Choroid plexus epithelial cell (primary cell): ENCODE results near the gene MPP2.
A peak's percentile ranks its signal among the peaks of the same experiment; 100 is the strongest.

Experiments used
- DNase-seq: peaks from one replicate; pipeline ENCODE4 v3.0.0-alpha.2; 2010; ENCODE audit warnings: low read depth
- H3K4me3 ChIP-seq: 2 replicates; pipeline ENCODE4 v1.5.1; 2011; ENCODE audit warnings: low read depth, mild to moderate bottlenecking, control low read depth, low read length, moderate library complexity
- CTCF ChIP-seq: conservative IDR thresholded peaks from 2 replicates; pipeline ENCODE4 v1.5.1; 2011; ENCODE audit warnings: low read depth, mild to moderate bottlenecking, control low read depth, inconsistent platforms, low read length, moderate library complexity

Gene MPP2

DNA sequence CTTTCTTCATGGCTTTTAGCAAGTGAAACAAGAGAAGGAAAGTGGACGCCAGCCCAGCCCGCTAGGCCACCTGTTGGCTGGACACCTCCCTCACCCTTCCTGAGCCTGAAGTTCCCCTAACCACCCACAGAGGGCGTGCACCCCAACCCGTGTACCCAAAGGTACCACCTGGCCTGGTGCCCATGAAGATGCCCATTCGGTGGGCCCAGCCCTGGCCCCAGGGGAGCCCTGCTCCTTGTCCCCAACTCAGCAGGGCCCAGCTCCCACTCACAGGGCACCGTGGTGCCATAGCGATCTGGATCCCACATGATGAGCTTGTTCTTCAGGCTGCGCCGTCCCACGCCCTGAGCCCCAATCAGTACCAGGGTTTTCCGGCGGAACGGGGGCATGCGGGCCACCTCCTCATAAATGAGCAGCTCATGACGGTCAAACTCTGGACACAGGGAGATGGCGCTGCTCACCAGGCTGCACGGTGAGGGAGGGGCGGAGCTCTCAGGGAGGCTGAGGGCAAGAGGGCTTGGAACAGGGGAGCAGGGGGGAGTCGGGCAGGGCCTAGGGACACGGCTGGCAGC, 26.8 kb downstream of the MPP2 start:
- TF ChIP-seq CTCF, result peak; percentile 74
- peak; percentile 28 for DNase-seq
- H3K4me3 ChIP-seq, result no peak overlapping the region

DNA sequence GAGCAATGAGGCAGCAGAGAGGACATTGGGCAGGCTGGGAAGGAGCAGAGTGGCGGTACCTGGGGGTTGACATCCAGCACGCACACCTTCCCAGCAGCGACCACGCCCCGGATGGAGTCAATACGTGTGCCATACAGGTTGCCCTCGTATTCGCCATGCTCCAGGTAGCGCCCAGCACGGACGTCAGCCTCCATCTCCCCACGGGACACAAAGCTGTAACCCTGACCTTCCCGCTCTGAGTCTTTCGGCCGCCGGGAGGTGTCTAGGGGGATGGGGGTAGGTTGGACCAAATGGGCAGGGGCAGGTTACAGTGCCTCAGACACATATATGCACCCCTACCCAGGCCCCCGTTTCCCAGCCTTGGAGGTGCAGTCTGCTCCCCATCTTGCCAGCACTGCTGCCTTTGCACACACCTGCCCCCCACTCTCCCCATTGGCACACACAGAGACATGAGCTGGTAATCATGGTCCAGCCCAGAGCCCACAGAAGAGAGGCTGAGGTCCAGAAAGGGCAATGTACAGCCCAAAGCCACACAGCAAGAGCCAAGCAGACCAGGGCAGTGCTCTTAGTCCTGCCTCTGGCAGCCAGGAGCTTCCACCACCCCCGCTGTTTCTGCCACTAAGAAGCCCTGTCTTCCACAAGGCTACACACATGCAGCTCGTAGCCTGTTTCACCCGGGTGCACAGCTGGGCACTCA, 27.5 kb downstream of the MPP2 start:
- no peak for TF ChIP-seq CTCF
- no peak for DNase-seq
- H3K4me3 ChIP-seq, result no peak overlapping the region

GRCh38 chr17:43878260-43879175, 28.8 kb downstream of the MPP2 start:
- peak; percentile 92 for DNase-seq
- H3K4me3 ChIP-seq, result no peak overlapping the region
- peak; percentile 96 for TF ChIP-seq CTCF

GRCh38 chr17:43877451-43878155, 29.7 kb downstream of the MPP2 start:
- DNase-seq, result no peak
- no peak for TF ChIP-seq CTCF
- no peak overlapping the region for H3K4me3 ChIP-seq

DNA sequence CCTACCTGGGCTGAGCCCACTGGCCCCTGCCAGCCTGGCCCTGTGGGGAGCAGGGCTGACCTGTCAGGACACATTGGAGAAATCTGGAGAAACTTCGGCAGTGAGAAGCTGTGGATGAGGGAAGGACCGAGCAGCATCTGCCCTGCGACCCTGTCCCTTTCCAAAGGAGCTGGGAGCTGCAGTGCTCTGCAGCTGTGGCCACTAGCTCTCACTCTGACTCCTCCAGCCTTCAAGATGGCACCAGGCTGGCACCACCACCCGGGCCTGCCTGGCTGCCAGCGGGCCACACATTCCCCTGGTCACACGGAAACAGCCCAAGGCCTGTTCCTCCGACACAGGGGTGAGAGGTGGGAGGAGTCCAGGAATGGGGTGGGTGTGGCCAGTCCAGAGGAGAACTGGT, 30.3 kb downstream of the MPP2 start:
- no peak overlapping the region for H3K4me3 ChIP-seq
- no peak for DNase-seq
- no peak for TF ChIP-seq CTCF

DNA sequence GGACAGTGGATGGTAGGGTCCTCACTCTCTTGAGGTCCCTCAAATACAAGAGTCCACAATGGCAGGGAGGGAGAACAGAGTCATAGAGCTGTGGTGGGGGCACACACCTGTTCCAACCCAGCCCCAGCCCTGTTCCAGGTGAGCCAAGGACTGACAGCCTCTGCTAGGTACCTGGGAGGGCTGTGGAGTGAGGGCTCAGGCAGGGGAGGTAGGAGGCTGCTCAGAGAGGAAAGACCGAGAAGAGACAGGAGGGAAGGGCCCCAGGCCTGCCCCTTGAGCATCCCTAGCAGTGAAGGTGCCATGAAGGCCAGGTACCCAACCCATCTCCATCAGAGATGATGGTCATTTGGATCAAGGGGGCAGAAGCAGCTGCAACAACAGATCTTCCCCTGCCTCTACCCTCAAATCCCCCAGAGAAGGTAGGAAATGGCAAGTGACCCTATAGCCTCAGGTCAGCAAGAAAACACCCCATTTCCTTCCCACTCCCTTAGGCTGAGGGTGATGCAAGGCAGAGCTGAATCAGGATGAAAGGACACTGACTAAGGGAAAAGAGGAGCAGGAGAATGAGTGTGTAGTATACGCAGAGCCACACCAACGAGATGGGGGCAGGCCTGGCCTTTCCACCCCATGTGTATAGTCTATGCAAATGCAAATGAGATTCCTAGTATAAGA, 31.7 kb downstream of the MPP2 start:
- no peak for DNase-seq
- TF ChIP-seq CTCF, result no peak
- no peak overlapping the region for H3K4me3 ChIP-seq
